ENCODE data around the gene EIF2S2. TPM values are rescaled to one million over a fixed set of nuclear protein-coding genes. Genes with fewer than 3 reads are reported as not detected.

Gene EIF2S2
- total RNA-seq, 1 donor from 2014 or later, result 48.9 TPM

DNA sequence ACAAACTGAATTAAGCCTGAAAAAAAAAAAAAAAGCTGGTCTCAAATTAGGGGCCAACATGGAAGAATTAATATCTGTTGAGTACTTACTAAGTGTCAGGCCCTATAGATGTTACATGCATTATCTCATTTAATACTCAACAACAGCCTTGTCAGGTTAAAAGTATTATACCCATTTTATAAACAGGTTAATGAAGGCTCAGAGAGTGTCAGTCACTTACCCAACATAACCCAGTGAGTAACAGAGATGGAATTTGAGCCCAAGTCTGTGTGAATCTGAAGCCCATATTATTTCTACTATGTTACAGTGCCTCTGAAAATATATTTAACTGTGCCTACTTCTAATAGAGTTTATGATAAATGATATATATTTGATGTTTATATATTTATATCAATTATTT, 11.3 kb upstream of the EIF2S2 start:
- DNase-seq (ENCODE audit: low spot score in 2 of 2) (no peak), FAIRE-seq (no peak)

- no peak for DNase-seq (ENCODE audit: low spot score in 2 of 2)
- no peak for FAIRE-seq
Measured at GRCh38 chr20:34122274-34122980, 10.4 kb upstream of the EIF2S2 start.

GRCh38 chr20:34120213-34120612, 8.2 kb upstream of the EIF2S2 start:
- no peak for FAIRE-seq

GRCh38 chr20:34115232-34115631, 3.2 kb upstream of the EIF2S2 start:
- no peak for FAIRE-seq

More at GRCh38 chr20:34120213-34120612, 8.2 kb upstream of the EIF2S2 start:
- no peak for DNase-seq (ENCODE audit: low spot score in 2 of 2)

DNA sequence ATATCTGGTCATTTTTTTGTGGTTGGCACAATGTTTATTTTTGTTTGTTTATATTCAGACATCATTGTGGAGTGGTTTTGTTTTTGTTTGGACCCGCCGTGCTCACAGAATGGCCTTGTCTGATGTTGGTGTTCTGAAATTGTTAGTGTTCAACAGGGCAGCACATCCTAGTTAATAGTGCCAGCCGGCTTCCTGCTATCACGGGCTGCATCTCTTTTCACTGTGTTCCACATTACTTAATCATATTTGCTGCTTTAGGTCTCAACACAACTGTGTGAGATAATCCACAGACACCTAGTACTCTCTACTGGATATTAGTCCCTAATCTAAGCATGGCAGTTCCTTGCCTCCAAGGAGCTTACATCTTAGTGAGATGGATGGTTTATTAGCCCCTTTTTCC, 2.8 kb upstream of the EIF2S2 start:
- no peak for FAIRE-seq
- no peak for DNase-seq (ENCODE audit: low spot score in 2 of 2)

More at GRCh38 chr20:34115232-34115631, 3.2 kb upstream of the EIF2S2 start:
- DNase-seq (ENCODE audit: low spot score in 2 of 2), result no peak

DNA sequence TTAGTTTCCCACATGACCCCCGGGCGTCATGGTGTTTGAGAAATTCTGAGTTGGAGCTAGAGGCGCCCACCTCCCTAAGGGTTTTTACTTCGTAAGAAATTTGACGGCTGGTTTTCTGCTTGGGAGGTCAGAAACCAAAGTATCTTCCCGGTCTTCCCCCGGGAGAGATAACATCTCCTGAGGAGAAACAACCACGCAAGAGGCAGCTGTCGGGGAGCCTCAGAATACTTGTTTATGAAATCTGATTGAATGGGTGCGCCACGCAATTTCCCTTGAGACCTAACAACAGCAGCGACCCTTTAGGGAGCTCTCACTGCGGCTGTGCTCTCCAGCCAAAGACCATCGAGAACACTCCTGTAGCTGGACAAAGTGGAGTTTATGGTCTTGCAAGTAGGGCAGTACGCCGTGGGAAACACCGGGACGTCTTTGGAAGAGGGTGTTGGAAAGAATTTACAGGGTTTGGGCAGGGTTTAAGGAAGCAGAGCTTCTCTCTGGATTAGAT, 608 bp upstream of the EIF2S2 start:
- no peak for FAIRE-seq
- DNase-seq (ENCODE audit: low spot score in 2 of 2), result peak; percentile 29

DNA sequence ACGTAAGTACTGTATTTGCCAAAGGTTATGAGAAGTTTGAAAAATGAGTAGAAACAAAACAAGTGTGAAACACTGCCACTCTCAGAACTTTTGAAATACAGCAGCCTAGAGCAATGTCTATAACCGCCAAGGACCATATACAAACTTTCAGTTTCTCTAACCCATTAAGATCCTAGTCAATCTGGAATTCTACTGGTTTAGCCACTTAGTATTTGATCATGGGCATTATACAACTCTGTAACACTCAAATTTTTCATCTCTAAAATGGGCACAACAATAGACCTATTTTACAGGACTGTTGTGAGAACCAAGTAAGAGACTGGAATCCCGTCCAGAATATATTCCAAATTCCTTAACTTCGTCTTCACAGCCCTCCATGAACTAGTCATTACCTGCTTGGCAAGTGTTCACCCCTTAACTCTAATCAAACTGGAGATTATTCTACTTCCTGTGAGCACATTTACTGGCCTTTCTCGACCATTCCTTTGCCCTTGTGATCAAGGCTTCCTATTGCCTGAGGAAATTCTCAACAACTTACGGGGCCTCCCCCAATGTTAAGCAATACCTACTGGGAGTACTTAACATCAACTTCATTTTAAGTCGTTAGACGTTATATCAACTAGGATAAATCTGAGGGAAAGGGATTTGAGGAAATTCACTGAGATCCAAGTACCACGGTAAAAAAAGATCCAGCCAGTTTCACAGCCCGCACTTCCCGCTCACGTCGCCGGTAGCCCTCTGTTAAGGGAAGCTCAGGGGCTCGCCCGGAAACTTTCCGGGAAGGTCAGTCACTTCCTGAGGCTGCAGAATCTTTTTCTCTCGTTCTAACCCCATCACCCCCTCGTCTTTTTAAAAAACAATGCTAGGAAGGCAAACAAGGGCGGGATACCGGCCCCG, 1.1 kb downstream of the EIF2S2 start:
- FAIRE-seq, result no peak
- no peak for DNase-seq (ENCODE audit: low spot score in 2 of 2)

GRCh38 chr20:34110025-34110744, 1.9 kb downstream of the EIF2S2 start:
- DNase-seq (ENCODE audit: low spot score in 2 of 2) (no peak), FAIRE-seq (no peak)

GRCh38 chr20:34109442-34109841, 2.6 kb downstream of the EIF2S2 start:
- FAIRE-seq, result no peak
- DNase-seq (ENCODE audit: low spot score in 2 of 2), result no peak

GRCh38 chr20:34108616-34109174, 3.3 kb downstream of the EIF2S2 start:
- FAIRE-seq, result no peak
- no peak for DNase-seq (ENCODE audit: low spot score in 2 of 2)

DNA sequence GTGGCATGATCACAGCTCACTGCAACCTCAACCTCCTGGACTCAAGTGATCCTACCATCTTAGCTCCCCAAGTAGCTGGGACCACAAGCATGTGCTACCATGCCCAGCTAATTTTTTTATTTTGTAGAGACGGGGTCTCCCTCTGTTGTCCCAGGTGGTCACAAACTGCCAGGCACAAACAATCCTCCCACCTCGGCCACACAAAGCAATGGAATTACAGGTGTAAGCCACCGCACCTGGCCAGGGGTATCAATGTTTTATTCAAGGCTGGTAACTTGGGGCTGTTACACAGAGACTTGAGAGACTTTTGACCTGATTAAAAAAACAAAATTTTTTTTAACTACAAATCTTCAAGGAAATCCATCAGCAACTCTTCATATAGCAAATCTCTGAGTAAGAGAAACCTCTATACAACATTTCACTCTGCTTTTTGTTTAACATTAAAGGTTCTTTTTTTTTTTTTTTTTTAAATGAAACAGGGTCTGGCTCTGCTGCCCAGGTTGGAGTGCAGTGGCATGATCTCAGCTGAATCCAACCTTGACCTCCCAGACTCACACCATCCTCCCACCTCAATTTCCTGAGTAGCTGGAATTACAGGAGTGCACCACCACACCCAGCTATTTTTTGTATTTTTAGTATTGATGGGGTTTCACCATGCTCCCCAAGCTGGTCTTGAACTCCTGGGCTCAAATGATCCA, 5.9 kb downstream of the EIF2S2 start:
- FAIRE-seq, result no peak
- no peak for DNase-seq (ENCODE audit: low spot score in 2 of 2)

- no peak for DNase-seq (ENCODE audit: low spot score in 2 of 2)
- no peak for FAIRE-seq
Measured at GRCh38 chr20:34104059-34104458, 8.0 kb downstream of the EIF2S2 start.

DNA sequence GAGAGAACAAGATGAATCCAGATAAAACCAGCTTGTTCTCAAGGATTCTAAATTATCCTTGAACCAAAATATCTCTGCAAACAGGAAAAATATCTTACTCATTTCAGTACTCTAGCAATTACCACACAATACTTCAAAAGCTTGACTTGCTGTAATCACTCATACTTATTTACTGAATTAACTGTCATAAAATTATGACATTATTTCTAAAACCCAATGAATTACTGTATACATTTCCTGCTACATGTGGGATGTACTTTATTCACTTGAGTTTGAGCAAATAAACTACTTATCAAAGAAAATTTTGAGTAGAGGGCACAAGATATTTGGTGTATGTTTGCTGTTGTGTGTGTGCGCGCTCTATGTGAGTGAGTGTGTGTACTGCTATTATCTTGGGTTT, 9.7 kb downstream of the EIF2S2 start:
- FAIRE-seq, result no peak
- DNase-seq (ENCODE audit: low spot score in 2 of 2), result no peak

GRCh38 chr20:34100576-34100975, 11.5 kb downstream of the EIF2S2 start:
- FAIRE-seq, result no peak
- no peak for DNase-seq (ENCODE audit: low spot score in 2 of 2)

DNA sequence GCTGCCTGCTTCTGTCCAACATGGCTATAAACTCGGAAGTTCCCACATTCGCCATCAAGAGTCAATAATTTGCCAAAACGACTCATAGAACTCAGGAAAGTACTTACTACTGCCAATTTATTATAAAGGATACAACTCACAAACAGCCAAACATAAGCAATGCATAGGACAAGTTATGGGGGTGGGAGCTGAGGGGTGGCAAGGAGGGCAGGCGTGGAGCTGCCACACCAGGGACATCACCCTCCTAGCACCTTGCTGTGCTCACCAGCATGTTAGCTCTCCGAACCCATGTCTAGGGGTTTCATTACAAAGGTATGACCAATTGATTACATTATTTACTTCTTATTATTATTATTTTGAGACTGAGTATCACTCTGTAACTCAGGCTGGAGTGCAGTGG, 12.4 kb downstream of the EIF2S2 start:
- no peak for FAIRE-seq

GRCh38 chr20:34098570-34098969, 13.5 kb downstream of the EIF2S2 start:
- DNase-seq (ENCODE audit: low spot score in 2 of 2) (no peak), FAIRE-seq (no peak)

More for the DNA sequence above, 12.4 kb downstream of the EIF2S2 start:
- DNase-seq (ENCODE audit: low spot score in 2 of 2), result no peak

DNA sequence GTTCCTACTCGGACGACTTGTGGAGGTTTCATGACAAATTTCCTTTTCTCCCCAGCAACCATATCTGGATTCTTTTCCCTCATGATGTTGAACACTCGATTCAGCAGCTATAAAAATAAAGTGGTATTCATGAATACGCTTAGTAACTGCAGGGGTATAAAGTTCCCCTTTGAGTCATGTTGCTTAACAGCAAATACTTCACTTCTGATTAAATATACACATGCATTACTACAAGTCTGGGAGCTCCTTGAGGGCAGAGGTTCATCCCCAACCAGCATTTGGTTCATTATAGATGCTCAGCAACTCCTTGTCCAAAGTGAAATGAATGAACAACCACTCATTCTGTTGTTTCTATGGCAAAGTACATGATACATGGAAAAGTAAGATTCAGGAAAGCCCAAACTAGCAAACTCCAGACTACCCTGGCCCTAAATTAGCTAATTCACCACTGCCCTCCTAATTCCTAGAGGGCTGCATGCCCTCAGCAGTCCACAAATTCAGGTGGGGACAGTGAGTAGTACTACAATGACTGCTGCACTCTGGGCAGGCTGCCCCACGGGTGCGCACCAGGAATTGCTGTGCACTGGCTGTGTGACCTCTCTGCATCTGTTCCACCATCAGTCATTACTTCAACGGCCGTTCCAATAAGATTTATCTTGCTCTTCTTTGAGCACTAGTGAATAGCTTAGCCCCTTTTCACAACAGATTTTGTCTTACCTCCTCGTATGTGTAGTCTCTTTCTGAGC, 15.2 kb downstream of the EIF2S2 start:
- no peak for FAIRE-seq
- DNase-seq (ENCODE audit: low spot score in 2 of 2), result no peak

DNA sequence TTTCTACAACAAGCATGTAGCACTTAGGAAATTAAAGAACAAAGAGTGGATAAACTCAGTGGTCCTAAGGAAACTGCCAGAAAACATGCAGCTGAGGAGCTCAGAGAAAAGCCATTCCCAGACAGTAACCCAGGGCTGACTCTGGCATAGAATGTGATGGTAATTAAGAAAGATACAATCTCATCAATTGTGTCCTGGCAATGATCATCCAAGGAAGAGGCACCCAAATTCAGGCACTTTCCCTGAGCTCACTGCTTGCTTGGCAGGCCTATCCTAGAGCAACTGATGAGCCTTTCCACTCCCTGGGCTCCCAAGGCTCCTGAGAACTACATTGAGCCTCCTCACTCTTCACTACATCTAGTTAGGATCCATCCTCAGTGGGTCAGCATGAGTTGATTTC, 16.2 kb downstream of the EIF2S2 start:
- no peak for FAIRE-seq
- DNase-seq (ENCODE audit: low spot score in 2 of 2), result no peak

DNA sequence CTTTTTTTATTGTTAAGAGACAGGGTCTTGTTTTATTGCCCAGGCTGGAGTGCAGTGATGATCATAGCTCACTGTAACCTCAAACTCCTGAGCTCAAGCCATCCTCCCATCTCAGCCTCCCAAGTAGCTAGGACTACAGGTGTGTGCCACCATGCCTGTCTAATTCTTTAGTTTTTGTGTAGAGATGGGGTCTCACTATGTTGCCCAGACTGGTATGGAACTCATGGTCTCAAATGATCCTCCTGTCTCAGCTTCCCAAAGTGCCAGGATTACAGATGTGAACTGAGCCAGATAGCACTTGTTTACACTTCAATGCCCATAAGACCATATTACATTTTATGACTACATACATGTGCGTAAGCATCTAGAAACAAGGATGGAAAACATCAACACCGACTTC, 18.1 kb downstream of the EIF2S2 start:
- DNase-seq (ENCODE audit: low spot score in 2 of 2) (no peak), FAIRE-seq (no peak)
